GOT3 (cell line): Measurements from ENCODE around the gene ME1.

Experiments
- DNase-seq: peaks from one replicate; lab custom pipeline; 2025; ENCODE audit warnings: mixed read lengths; lab: John Stamatoyannopoulos, UW

The ME1 gene

DNA sequence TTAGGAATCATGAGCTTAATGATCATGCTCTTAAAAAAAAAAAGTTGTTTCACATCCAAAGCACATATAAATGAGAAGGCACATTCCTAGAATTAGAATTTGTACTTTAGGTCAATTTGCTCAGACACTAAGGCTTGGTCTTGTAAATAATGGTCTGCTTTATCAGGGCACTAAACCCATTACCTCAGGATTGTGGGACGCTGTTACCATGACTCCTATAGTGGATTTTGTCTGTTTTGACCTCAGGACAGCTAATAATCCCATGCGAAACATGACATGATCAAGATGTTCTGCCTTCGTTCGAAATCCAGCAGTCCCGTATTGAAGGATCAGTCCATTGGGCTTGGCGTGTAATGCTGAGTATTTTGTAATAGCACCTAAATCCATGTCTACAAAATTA, 240.2 kb downstream of the ME1 start:
- no peak for DNase-seq

DNA sequence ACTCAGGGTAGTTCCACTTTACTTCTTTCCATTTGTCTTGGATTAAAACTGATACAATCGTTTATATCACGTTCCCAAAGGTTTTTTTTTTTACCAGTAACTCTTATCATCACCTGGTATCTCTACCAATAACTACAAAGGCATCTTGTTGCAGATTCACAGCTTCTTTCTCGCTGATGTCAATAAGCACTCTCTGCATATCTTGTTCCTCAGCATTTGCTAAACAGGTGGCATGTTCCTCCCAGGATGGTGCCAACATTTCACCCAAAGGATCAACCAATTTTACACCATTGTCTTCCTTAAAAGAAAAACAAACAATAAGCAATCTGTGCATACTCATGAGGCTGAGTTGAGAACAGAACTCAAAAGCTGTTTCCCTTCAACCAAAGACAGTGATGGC, 242.3 kb downstream of the ME1 start:
- DNase-seq: no peak

DNA sequence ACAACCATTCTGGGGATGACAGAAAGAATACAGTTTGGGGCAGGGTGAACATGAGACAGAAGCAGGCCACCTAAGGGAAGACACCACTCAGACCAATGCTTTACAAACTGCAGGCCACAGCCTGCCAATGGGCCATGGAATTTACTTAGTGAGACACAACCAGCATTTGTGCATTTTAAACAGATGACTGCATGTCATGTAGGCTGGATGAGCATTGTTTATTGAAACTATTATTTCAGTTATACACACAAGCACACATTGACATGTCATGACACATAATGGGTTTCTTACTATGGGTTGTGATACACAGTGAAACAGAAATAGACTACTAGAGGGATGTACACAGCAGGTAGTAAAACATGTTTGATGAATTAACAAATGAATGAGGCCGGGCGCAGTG, 245.8 kb downstream of the ME1 start:
- no peak for DNase-seq

DNA sequence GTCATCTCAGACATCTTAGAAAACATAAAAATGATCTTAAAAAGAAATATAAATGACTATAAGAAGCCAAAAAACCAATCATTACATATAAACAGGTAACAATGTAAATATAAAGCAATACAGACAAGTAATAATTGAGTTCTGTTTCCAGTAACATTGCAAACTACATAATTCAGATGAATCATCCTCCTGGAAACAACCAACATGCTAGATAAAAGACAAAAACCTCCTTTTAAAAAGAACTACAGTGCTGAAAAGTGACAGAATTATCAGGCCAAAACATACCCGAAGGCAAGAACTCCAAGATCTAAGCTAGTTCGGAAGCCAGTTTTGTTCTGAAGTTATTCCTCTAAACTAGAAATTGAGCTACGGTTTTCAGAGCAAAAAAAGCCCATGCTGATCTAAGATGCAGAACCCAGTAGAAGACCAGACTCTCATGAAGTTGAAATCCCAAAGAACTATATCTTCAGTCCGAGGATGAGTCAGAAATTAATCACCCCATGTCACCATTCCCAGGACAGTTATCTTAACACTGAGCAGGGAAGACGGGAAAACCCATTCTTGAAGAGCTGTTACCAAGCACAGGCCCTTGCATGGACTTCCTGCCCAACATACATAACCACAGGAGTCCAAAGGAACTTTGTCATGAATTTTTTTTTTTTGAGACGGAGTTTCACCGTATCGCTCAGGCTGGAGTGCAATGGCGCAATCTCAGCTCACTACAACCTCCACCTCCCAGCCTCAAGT, 247.6 kb downstream of the ME1 start:
- DNase-seq: peak; percentile 8

DNA sequence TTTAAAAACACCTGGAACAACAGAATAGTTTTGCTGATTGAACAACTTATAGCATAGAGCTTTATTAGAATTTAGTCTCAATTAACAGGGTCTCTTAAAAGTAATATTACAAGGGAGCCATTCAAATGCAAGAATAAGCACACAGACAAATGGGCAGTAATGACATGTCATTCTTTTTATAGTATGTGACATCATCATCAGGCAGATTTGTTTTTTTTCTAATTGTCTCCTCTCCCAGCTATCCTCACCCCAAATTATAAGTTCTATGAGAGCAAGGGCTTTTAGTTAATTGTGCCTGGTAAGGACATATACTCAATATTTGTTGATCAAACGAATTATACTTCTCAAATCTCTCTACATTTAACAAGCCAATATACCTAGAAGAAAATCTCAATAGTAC, 248.7 kb downstream of the ME1 start:
- no peak for DNase-seq

DNA sequence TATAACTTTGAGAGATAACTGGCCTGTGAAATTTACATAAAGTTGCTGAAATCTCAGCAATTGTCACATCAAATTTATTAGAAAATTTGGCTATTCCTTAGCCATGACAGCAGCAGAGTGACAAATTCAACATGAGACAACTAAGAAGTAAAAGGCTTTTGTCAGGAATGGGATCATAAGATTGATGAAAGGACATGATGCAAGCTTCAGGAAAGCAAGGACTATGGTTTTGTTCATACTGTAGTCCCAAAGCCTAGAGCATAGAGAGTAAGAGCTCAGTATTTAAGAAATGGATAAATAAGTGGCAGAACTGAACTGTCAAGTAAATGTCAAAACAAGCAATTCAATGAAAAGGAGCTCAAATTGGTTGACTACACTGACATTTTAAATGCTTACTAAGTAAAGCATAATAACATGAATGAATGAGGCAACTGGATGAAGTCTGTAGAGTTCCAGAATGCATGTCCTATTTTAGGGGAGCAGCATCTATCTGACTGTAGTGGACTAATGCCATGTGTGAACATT, 250.4 kb downstream of the ME1 start:
- no peak for DNase-seq

DNA sequence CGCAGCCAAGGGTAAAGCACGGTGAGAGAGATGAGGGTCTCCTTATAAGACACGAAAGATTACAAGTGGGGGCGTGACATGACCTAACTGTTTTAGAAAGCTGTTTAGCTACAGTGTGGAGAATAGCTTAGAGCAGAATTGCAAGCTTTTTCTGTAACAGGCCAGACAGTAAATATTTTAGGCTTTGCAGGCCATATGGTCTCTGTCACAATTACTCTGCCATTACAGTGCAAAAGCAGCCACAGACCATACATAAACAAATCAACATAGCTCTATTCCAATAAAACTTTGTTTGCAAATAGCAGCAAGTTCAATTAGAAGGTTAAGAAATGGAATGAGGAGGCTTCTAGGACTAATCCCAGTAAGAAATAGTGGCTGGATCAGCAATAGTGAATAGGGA, 254.6 kb downstream of the ME1 start:
- DNase-seq: no peak

DNA sequence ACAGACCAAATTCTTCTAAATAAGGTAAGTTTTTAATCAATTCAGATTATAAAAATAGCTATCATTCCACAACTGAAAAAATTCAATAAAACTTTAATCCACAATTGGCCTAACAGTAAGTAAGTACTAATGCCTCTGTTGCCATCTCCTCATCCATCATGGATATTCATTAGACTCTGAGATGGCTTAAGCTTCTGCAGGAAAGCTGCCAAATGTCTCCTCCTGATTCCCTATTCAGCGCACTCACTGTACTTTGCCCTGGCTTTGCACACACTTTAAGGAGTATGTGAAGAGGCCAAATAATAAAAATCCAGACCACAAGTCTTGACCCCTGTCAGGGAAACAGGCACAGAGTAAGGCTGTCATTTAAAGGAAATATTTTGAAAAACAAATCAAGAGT, 261.3 kb downstream of the ME1 start:
- no peak for DNase-seq

DNA sequence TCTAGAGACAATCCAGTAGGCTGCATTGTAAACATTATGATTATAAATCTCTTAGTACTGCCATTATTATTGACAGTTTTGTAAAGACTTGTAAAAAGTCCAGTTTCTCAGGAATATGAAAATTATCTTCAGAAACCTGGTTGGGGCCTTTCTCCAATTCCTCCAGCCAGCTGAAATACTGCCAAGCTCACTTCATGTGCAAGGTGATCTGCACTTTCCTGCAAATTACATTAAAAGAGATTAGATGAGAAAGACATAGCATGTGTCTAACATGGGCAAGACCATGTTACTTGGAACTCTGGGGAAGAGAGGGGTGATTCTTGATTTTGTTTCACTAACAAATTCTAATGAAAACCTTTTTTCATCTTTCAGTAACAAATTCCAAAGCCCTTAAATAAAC, 261.7 kb downstream of the ME1 start:
- DNase-seq: no peak

DNA sequence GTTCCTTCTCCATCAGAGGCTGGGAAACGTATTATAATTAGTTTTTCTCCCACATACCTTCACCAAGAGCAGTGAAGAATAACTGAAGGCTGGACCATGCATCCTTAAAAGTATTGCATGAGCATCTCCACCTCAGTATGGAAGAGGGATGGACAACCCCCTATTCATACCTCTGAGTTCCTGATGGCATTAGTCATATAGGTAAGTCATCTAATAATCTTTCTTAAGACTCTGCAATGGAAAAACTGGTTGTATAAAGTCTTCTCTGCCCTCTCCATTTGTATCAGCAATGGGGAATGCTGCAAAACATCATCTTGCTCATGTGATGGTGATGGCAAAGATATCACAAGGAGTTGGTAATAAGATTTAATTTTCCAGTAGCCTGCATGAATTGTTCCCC, 262.3 kb downstream of the ME1 start:
- DNase-seq: no peak

DNA sequence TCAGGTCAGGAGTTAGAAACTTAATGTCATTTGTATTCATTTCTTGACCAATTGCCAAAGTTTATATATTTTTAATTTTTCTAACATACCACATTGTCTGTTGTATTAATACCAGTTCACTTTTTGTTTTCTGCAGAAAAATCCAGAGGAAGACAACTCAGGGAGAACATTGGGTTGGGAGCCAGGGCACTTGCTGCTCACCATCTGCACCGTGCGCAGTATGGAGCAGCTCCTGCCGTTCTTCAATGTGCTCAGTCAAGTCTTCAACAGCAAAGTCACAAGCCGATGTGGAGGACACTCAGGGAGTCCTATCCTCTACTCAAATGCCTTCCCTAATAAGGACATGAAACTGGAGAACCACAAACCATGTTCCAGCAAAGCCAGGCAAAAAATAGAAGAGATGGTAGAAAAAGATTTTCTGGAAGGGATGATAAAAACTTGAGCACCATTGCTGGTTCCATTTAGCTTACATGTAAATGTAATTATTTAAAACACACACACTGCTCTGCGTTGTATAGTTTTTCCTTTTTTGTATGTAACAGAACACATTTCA, 263.0 kb downstream of the ME1 start:
- no peak for DNase-seq
